Hematopoietic multipotent progenitor cell (in vitro differentiated cells): ENCODE results near the gene STT3B. TPM values are rescaled to one million over a fixed set of nuclear protein-coding genes. Genes with fewer than 3 reads are reported as not detected.

Experiments used
- DNase-seq, 3 donors: peaks; one replicate each; pipeline ENCODE4 v3.0.0-alpha.2; 2011 to 2015; ENCODE audit warnings: low read depth in 2 of 3, low spot score in 2 of 3
- total RNA-seq: library from RNA; depleted of rRNA; stranded (reverse); fragments of >200 nt; gene quantifications from one replicate; pipeline ENCODE4 v1.2.3, GENCODE V29; 2012

Gene STT3B
- total RNA-seq, 1 donor, result 167 TPM

DNA sequence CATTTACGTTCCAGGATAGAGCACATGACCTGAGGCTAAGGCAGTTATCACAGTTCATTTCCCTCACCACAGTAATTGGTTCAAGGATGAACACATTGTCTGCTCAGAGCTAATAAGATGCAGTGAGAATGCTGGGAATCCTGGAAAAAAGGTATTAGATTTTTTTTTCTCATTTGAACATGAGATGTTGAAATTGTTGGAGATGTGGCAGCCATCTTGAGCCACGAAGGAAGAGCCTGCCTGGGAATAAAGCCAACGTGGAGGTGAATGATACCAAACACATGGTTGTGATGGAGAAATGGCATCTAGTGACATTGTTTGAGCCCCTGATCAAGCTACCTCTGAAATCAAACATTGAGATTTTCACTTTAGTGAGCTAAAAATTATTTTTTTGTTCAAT, 16.0 kb upstream of the STT3B start:
- no peak for DNase-seq

DNA sequence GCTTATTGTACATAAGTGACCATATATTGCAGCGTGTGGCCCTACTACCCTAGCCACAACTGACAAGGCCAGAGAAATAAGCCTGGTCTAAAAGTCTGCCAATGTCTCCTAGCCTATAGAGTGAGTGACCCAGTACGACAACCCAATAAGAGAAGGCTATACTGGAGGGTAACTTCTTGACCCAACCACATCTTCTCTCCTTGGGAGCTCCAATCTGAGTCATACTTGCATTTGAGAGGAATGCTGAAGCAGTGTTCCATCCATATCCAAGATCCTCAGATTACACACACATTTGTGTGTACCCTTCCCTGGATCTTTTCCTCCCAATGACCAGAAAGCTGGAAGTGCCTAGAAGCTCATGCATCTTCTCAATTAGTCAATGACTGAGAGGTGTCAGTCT, 11.3 kb upstream of the STT3B start:
- DNase-seq, result no peak

DNA sequence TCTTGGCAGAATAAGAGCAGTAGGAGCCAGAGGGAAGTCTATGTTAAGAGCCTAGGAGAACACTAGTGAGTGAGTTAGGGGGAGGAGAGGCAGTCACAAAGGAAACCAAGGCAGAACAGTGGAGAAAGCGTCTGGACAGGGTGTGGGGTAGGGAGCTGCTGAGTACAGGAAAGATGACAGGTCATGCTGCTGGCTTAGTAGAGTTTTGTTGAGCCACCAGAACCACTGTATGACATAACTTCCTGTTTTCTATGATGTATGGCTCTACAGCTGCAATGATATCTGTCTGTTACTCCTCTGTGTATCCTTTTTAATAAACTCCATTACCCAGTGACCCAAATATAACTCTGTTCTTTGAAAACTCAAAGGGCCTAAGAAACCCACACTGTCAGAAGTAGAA, 10.6 kb upstream of the STT3B start:
- peak in 2 of 3 donors; percentile 77 to 83 for DNase-seq

DNA sequence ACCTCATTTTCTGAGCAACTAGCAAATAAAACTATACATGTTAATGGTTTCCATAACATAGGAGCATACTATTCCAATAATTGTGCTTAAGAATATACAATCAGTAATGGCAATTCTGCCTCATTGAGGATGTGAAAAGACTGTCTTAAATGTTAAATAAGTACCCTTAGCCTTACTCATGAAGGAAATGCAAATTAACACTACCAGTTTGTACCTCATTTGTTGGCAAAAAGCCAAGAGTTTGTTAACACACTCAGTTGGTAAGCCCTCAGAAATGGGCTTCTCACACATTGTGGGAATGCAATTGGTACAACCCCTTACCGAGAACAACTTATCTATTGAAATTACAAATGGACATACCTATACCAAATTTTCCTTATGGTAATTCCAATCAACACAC, 9.2 kb upstream of the STT3B start:
- DNase-seq, result no peak

DNA sequence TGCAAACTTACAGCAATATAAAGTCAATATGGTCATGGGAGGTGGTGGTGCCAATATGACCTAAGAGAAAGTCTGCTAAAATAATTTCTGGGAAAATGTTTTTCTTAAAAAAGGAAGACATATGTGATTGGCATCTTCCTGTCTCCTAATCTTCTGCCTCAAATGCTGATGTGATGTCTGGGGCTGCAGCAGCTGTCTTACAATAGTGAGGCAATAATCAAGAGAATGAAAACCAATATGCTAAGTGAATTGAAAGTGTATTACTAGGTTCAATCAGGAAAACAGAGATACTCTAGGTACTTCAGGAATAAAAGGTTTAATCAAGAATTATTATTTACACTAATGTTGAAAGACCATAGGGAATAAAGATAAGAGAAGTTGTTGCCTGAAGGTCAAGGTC, 7.2 kb upstream of the STT3B start:
- no peak for DNase-seq

DNA sequence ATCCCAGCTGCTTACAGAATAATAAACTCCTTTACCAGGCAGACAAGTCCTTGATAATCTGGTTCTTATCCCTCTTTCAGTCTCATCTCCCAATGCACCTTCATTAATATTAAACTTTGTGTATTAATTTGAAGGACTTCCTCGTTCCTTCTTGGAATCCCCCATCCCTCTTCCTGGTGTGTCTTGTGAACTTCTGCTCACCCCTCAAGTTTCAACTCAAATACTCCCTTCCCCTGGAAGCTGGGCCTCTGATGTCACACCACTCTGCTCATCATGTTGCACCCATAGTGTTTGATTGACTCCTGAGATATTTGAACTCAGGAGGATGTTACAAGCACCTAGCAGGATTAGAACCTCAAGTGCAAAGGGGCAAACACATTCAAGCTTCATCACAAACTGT, 3.3 kb upstream of the STT3B start:
- no peak for DNase-seq

DNA sequence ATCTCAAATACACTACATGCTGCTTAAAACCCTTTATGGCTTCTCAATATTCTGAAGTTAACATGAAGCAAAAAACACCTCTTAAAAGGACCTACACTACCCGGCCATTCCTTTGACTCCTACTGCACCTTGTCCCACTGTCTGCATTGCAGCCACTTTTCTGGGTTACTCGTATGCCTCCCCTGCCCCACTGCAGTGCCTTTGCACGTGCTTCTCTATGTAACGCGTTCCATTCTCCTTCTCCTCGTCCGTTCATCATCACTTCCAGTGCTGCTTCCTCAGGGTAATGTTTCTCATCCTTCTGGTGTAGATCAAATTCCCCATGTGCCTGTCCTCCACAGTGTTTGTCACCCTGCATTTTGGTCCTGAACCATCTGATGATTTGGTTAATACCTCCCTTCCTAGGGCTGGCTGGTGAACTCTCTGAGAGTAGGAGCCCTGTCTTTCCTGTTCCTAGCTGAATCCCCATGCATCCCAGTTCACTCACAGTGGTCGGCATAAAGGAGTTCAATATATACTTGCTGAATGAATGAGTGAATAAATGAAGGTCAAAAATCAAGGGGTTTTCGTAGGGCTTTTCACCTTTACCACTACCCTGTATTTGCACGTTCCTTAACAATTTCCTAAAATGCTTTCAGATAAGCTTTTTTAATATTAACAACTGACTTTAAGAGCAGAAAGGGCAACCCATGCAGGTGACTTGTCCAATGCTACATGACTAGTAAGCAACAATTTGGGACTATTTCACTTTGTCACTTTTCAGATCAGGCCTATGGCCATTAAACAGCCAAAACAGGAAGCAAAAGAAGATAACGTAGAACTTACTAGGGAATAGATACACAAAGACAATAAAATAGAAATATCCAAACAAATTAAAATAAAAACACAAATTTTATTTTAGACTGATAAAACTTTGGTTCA, 2.4 kb upstream of the STT3B start:
- DNase-seq, result no peak

DNA sequence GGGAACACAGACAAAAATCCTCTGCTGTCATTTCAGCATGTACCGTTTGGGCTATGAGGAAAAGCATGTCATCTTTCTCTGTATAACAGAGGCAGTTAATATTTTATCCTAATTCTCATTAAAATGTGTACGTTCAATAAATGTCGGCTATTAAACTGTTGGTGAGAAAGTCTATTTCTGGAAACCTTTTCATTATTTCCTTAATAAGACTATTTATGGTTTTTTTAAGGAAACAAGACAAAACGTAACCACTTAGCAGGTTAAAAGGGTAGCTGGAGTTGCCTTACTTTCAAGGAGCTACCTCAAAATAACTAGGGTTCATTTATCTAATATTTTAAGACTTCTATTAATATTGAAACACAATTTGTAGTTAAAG, 1.8 kb upstream of the STT3B start:
- DNase-seq, result no peak

DNA sequence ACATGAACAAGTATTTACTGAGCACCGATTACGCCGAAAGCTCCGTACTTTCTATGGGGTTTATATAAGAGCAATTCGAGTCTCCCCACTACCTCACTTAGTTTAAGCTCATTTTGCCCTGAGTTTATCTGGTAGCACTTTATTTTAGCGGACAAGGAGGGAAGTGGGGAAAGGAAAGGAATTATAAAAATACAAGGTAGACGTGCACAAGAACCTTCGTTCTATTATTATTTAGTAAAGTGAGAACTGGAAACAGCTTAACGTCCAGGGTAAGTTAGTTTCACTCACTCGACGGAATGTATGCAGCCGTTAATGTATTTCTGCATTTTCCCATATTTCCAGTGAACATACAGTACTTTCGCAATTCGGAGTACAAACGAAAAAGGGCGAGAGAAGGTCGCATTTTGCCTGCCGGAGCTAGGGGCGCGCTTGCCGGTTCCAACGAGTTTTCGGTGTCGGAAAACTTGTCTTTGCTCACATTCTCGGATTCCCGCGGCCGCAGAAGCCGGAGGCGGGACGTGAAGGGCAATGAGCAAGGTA, 1.2 kb upstream of the STT3B start:
- no peak for DNase-seq

DNA sequence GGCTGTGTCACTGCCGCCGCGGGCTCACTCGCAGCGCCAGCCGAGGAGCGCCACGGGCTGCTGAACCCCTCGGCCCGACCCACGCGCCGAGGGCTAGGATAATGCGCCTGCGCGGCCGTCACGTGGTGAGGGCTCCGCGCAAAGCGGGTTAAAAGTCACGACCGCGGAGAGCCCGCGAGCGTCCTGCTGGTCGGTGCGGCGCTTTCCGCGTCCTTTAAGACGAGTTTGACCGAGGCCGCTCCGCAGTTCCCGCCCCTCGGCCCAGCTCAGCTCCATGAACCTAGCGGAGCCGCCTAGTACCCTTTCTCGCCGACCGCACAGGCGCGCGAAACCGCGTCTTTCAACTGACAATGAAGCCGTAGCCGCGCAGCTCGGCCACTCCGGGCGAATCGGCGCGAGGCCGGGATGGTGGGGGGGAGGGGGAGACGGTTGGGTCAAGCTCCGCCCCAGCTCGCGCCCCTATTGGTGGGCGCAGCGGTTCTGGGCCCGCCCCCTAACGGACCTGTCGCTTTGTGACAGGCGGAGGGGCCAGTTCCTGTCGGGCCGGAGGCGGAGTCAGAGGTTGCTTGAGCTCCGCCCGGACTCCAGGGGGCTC, 636 bp upstream of the STT3B start:
- peak; percentile 96 to 99 (median 99) for DNase-seq

DNA sequence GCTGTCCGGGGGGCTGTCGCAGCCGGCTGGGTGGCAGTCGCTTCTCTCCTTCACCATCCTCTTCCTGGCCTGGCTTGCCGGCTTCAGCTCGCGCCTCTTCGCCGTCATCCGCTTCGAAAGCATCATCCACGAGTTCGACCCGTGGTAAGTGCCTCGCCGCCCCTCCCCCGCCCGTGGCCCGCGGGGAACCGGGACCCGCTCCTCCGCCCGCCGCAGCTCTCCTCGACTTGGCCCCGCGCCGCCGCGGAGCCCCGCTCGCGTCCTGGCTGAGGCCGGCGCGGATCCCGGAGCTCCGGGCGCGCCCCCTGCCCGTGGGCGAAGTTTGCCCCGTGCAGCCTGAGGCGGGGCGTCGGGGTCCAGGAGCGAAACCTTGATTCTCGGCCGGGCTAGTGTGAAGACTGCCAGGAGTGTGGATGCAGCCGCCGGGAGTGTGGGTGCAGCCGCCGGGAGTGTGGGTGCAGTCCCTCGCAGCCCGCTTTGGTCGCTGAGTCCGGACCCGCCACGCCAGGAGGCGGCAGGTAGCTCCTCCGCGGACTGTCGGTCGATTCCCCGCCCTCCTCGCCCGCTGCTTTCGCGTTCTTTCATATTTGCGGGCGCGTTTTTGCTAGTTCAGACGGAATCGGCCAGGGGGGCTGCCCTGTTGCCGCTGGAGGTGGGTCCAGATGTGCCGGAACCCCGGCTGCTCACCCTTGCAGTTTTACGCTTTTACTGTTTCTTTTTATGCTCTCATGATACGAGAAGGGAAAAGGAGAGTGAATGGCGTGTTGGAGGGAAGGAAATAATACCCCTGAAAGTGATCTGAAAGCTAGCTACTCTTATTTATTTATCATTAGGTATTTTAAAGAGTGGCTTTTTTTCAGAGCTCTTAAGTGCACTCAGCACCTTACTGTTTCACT, 692 bp downstream of the STT3B start:
- peak in 1 of 3 donors; percentile 49 for DNase-seq

DNA sequence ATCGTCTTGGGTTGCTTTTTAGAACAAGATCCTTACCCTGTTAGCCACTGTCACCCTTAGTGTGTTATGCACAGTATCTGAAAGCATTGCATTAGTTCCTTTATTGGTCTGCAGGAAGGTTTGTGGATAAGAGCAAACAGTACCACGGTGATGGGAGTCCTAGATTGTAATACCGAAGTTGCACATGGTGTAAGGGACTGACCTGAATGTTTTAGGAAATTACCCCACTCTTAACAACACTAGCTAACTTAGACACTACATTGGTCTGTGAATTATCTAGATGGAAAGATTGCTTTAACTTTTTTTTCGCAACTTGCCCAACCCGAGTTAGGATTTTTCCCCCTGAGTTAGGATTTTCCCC, 1.3 kb downstream of the STT3B start:
- peak in 1 of 3 donors; percentile 44 for DNase-seq

DNA sequence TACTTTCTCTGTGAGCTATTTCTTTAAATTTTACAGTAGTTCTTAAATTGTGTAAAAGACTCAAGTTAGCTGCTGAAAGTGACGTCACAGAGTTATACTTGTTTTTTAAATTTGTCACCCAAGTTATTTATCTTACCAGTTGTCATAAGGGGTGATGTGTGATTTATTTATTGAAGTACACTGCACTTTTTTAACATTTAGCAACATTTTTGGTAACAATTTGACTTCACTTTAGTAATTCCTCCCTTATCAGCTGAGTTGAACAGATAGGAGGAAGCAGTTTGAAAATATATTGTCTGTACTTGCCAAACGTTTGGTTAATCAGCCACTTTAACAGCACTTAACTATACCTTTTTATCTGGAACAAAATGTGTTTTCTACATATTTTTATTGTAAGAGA, 3.8 kb downstream of the STT3B start:
- DNase-seq, result no peak

DNA sequence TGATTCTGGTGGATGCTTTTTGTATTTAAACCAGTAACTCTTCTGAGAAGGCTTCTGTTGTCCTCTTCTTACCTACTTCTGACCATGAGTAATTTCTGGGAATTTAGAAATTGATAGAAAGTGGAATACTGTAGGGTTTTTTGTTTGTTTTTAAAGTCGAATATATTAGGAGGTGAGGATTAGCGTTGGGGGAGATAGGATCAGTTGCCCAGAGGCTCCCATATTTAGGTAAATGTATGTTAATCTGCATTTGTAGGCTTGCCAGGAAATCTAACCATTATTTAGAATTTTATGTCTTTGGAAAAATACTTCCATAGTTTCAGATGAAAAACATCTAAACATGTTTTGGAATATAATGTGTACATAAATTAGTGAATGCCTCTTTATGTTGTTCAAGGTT, 6.1 kb downstream of the STT3B start:
- DNase-seq, result no peak

DNA sequence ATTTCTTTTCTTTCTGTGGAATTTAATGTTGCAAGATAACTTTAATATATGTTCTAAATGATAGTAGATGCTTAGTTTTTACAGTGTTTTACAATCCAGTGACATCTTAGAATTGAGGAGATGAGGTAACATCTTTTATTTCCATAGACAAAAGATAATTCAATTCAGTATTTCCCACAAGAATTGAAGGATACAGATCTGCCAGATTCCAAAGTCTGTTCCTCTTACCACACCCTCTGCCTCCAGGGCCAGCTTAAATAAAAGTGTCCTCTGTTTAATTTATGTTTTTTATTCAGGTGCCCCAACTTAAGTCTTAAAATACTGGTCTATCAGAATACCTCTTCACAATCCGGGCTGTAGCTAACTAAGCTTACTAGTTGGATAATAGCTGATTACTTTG, 6.5 kb downstream of the STT3B start:
- DNase-seq, result no peak

DNA sequence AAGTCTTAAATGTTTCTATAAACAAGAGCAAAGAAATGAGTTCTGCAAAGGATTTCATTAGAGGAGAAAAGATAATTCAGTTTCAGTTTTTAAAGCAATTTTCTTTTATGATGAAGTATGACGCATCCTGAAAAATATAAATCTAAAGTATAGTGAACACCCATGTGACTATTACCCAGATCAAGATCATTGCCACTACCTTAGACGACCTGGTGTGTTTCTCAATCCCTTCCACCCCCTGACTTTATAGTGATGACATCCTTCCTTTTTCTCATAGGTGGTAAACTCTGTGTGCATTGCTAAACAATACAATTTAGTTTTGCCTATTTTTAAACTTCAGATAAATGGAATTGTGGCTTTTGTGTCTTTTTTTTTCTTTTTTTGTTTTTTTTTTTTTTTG, 8.4 kb downstream of the STT3B start:
- DNase-seq, result peak in 1 of 3 donors; percentile 63

DNA sequence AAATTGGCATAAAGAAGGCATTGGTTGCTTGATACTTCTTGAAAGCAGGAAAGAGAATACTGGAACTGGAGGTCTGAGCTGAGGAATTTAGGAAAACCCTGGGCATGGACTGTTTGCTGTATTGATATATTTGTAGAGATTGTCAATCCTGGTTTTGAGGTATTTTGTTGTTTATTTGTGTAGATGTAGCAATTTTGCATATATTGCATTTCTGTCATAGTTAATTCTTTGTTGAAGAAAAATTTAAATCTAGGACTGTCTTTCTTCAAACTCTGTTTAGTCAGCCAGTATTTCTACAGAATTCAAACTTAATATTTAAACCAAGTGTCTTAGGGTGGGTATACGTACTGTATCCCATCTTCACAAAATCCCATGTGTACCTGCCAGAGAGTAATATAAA, 9.5 kb downstream of the STT3B start:
- no peak for DNase-seq

DNA sequence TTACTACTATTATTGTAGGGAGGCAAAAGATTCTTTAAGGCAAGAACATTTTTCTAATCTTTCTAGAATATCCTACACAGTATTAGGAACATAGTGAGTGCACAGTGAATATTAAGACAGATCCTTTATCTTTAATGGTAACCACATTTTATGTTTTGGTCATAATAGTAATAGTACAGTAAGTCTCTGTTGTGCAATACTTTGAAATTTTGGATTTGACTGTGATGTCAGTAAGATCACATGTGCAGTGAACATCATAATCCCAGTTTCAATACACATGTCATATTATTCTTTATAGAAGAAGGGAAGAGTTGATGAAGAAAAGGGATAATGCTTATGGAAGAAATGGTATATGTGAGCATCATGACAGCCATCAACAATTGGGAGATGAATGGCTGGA, 10.7 kb downstream of the STT3B start:
- no peak for DNase-seq

DNA sequence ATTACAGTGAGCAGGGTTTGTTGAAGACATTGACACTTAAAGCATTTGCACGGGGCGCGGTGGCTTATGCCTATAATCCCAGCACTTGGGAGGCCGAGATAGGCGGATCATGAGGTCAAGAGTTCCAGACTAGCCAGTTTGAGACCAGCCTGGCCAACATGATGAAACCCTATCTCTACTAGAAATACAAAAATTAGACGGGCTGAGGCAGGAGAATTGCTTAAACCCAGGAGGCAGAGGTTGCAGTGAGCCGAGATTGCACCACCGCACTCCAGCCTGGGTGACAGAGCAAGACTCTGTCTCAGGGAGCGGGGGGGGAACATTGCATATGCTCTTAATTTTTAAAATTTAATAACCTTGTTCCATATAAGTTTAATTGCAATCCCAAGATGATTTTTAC, 11.9 kb downstream of the STT3B start:
- no peak for DNase-seq

DNA sequence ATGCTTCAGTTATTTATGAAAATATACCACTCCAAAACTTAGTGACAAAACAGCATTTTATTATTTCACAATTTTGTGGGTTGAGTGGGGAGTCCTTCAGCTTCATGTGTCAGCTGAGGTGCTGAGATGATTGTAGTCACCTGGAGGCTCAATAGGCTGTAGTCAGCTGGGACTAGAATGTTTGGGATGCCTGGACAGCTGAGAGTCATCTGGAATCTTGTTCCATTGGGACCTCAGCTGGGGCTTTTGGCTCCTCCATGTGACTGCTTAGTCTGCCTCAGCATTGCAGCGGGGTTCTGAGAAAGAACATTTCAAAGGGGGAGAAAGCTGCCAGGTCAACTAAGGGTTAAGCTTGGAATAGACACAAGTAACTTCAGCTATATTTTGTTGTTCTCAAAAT, 13.4 kb downstream of the STT3B start:
- no peak for DNase-seq

DNA sequence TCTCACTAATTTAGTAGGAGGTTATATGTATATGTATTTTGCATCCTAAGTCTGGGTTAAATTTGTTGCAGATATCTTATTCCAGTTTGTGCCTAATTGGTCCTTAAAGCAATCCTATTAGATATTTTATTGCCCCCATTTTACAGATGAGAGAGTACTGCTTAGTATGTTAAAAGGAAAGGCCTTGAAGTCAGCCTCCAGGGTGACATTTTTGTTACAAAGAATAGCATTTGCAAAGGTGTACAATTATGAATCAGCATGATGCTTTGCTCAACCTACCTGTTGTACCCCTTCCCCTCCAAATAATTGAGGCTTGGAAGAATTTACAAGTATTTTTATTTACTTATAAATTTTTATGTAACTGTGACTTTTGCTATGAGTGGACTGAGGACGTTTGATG, 14.0 kb downstream of the STT3B start:
- DNase-seq, result no peak
